OCI-LY1 (cell line): ENCODE measurements around the gene EMX1.

ENCODE experiments used
- CTCF ChIP-seq: fragments of 200-600 bp; sonication (generic), shearing (Covaris generic); IDR thresholded peaks from 2 replicates; pipeline ENCODE4 v1.5.1; 2017; ENCODE audit warnings: mild to moderate bottlenecking, antibody characterized with exemption, low read length, moderate library complexity, mixed read lengths
- EZH2 ChIP-seq: fragments of 200-600 bp; sonication (generic), shearing (Covaris generic); IDR thresholded peaks from 2 replicates; pipeline ENCODE4 v1.8.0; 2017; ENCODE audit warnings: borderline replicate concordance, mixed run types, mild to moderate bottlenecking, antibody characterized with exemption, low read length, moderate library complexity, mixed read lengths

GRCh38 chr2:72937356-72937669, 20.0 kb downstream of the EMX1 start:
- TF ChIP-seq CTCF, result no peak
- no peak for TF ChIP-seq EZH2
